Vagina (tissue), 2 donors: Measurements from ENCODE around the gene USP2. TPM values are rescaled to one million over a fixed set of nuclear protein-coding genes. Genes with fewer than 3 reads are reported as not detected.

Experiments
- DNase-seq, 2 donors: peaks; one replicate each; pipeline ENCODE4 v3.0.0-alpha.2; 2017; ENCODE audit errors: extremely low spot score in 2 of 2
- H3K27ac ChIP-seq: fragments of 200-600 bp; sonication (generic); one replicate; pipeline ENCODE4 v1.5.1; 2019
- H3K27me3 ChIP-seq: fragments of 200-600 bp; sonication (generic); one replicate; pipeline ENCODE4 v1.5.1; 2019
- H3K36me3 ChIP-seq, 2 donors: fragments of 200-600 bp; sonication (generic); one replicate each; pipeline ENCODE4 v1.5.1; 2017 to 2019
- H3K4me1 ChIP-seq: fragments of 200-600 bp; sonication (generic); one replicate; pipeline ENCODE4 v1.5.1; 2019
- H3K4me3 ChIP-seq, 2 donors: fragments of 200-600 bp; sonication (generic); 1 replicate in 1 of 2; 2 replicates in 1 of 2; pipeline ENCODE4 v1.5.1; 2016 to 2019
- H3K9me3 ChIP-seq: fragments of 200-600 bp; sonication (generic); one replicate; pipeline ENCODE4 v1.5.1; 2019
- CTCF ChIP-seq, 3 experiments: fragments of 450-650 bp in 2 of 3; fragments of 200-600 bp in 1 of 3; sonication (generic) in 1 of 3; IDR thresholded peaks; one replicate each; pipeline ENCODE4 v1.5.1; 2017 to 2019; ENCODE audit warnings: antibody characterized with exemption in 3 of 3, mild to moderate bottlenecking in 2 of 3, moderate library complexity in 2 of 3
- POLR2A ChIP-seq, 2 donors: fragments of 450-650 bp; IDR thresholded peaks; one replicate each; pipeline ENCODE4 v1.6.1; 2017; ENCODE audit warnings: antibody characterized with exemption in 2 of 2, mild to moderate bottlenecking in 2 of 2, moderate library complexity in 2 of 2
- POLR2AphosphoS5 ChIP-seq, 2 donors: sonication (generic); formaldehyde crosslinking; IDR thresholded peaks; one replicate each; pipeline ENCODE4 v1.9.0; 2017; ENCODE audit warnings: antibody characterized with exemption in 2 of 2, mild to moderate bottlenecking in 2 of 2, low read depth in 1 of 2; ENCODE audit not compliant: insufficient read depth in 1 of 2
- intact Hi-C: fragments of 100-400 bp; cut with DNase I; formaldehyde crosslinking; loops from one replicate; pipeline ENCODE4 v1.15.1; 2023
- total RNA-seq: library from RNA; depleted of rRNA; stranded (reverse); fragments of >200 nt; gene quantifications from one replicate; pipeline ENCODE4 v1.2.3, GENCODE V29; 2016

Gene USP2
- total RNA-seq, 1 donor from 2014 or later: 2.5 TPM

- TF ChIP-seq POLR2A (IDR thresholded peaks at IDR 0.05) (no peak), POLR2AphosphoS5 (IDR thresholded peaks at IDR 0.05; ENCODE audit: insufficient read depth in 1 of 2, low read depth in 1 of 2) (no peak), CTCF (IDR thresholded peaks at IDR 0.05) (no peak)
- Histone ChIP-seq H3K27me3 (no peaks in the 10 kb centered on the region), H3K36me3 (no peaks in the 10 kb centered on the region), H3K9me3 (no peaks in the 10 kb centered on the region), H3K27ac (no peak overlapping the region), H3K4me1 (peaks cover 14% of the 10 kb centered on the region), H3K4me3 (no peak overlapping the region)
- no peak for DNase-seq
- intact Hi-C loops: loop anchor here (10.0 kb wide), 1 partner anchor 227 kb away; the partner anchor contains the start of genes C2CD2L and DPAGT1
Observed at GRCh38 chr11:119332111-119332765, 49.3 kb downstream of the USP2 start.

DNA sequence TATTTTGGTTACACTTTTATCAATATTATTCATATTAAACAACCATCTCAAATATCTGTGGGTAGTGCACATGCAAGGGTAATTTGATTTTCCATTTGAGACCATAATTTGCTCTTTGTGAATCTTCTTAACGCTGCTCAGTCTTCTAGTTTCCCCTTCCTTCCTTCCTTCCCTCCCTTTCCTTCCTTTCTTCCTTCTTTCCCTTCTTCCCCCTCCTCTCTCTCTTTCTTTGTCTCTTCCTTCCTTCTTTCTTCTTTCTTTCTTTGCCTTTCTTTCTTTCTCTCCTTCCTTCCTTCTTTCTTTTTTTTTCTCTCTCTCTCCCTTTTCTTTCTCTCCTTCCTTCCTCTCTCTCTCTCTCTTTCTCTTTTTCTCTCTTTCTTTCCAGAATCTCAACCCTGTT, 51.3 kb downstream of the USP2 start:
- DNase-seq: no peak
- intact Hi-C loops: loop anchor here (10.0 kb wide), 1 partner anchor 225 kb away; the partner anchor contains the start of genes C2CD2L and DPAGT1
- Histone ChIP-seq H3K36me3 (no peaks in the 10 kb centered on the region), H3K27ac (no peak overlapping the region), H3K9me3 (no peaks in the 10 kb centered on the region), H3K4me3 (no peak overlapping the region), H3K4me1 (peaks cover 6% of the 10 kb centered on the region), H3K27me3 (no peaks in the 10 kb centered on the region)
- no peak for TF ChIP-seq CTCF (IDR thresholded peaks at IDR 0.05)
- no peak for TF ChIP-seq POLR2A (IDR thresholded peaks at IDR 0.05)
- no peak for TF ChIP-seq POLR2AphosphoS5 (IDR thresholded peaks at IDR 0.05; ENCODE audit: insufficient read depth in 1 of 2, low read depth in 1 of 2)

- no peak for TF ChIP-seq POLR2AphosphoS5 (IDR thresholded peaks at IDR 0.05; ENCODE audit: insufficient read depth in 1 of 2, low read depth in 1 of 2)
- TF ChIP-seq POLR2A (IDR thresholded peaks at IDR 0.05): no peak
- TF ChIP-seq CTCF (IDR thresholded peaks at IDR 0.05): no peak
- H3K27me3 ChIP-seq: no peaks in the 10 kb centered on the region
- intact Hi-C loops: no loop called here
- H3K9me3 ChIP-seq: no peaks in the 10 kb centered on the region
- no peaks in the 10 kb centered on the region for H3K36me3 ChIP-seq
- H3K4me1 ChIP-seq: no peaks in the 10 kb centered on the region
- no peak for DNase-seq
- no peak overlapping the region for H3K4me3 ChIP-seq
- no peak overlapping the region for H3K27ac ChIP-seq
Observed at GRCh38 chr11:119329320-119329719, 52.2 kb downstream of the USP2 start.

GRCh38 chr11:119324189-119324588, 57.3 kb downstream of the USP2 start:
- Histone ChIP-seq H3K4me1 (peaks cover 23% of the 10 kb centered on the region), H3K27me3 (no peaks in the 10 kb centered on the region), H3K9me3 (no peaks in the 10 kb centered on the region), H3K27ac (no peak overlapping the region), H3K4me3 (no peak overlapping the region), H3K36me3 (no peaks in the 10 kb centered on the region)
- TF ChIP-seq POLR2A (IDR thresholded peaks at IDR 0.05): no peak
- DNase-seq: no peak
- intact Hi-C loops: no loop called here

GRCh38 chr11:119323532-119324033, 57.9 kb downstream of the USP2 start:
- intact Hi-C loops: no loop called here
- Histone ChIP-seq H3K36me3 (no peaks in the 10 kb centered on the region), H3K27me3 (no peaks in the 10 kb centered on the region), H3K4me3 (no peak overlapping the region), H3K4me1 (peaks cover 29% of the 10 kb centered on the region), H3K9me3 (no peaks in the 10 kb centered on the region), H3K27ac (no peak overlapping the region)
- peak; percentile 33 to 69 (median 39) for TF ChIP-seq CTCF (IDR thresholded peaks at IDR 0.05)
- TF ChIP-seq POLR2AphosphoS5 (IDR thresholded peaks at IDR 0.05; ENCODE audit: insufficient read depth in 1 of 2, low read depth in 1 of 2): no peak
- TF ChIP-seq POLR2A (IDR thresholded peaks at IDR 0.05): no peak
- no peak for DNase-seq
